ENCODE data around the gene C1orf74.
"Not testable (repeated sequence)": the region's sequence is repeated elsewhere in the genome, so short reads cannot be mapped to it uniquely, and the experiment has no call there.

Gene C1orf74

DNA sequence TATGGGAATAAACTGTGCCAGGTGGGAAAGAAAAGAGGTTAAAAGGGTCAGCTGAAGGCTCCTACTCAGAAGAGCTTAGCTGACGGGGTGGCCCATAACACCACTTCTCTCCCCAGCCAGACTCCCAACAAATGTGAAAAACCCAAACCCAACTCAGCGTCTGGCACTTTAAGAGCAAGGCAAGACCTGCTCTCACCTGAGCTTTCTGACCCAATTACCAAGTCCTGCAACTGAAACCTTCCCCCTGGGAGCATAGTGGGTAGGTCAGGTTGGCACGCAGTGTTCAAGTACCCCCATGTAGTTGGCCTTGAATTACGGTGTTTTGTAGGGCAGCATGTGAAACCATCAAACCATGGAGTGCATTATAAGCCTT is 18.4 kb upstream of the C1orf74 start:
- Histone ChIP-seq H3K4me1 (peaks cover 31% of the 10 kb centered on the region), H3K9me3 (no peaks in the 10 kb centered on the region), H3K4me3 (ENCODE audit: low read depth, low read length) (no peak overlapping the region), H3K36me3 (no peaks in the 10 kb centered on the region), H3K27me3 (no peaks in the 10 kb centered on the region)
- DNase-seq: no peak
- TF ChIP-seq, protein P1, sequence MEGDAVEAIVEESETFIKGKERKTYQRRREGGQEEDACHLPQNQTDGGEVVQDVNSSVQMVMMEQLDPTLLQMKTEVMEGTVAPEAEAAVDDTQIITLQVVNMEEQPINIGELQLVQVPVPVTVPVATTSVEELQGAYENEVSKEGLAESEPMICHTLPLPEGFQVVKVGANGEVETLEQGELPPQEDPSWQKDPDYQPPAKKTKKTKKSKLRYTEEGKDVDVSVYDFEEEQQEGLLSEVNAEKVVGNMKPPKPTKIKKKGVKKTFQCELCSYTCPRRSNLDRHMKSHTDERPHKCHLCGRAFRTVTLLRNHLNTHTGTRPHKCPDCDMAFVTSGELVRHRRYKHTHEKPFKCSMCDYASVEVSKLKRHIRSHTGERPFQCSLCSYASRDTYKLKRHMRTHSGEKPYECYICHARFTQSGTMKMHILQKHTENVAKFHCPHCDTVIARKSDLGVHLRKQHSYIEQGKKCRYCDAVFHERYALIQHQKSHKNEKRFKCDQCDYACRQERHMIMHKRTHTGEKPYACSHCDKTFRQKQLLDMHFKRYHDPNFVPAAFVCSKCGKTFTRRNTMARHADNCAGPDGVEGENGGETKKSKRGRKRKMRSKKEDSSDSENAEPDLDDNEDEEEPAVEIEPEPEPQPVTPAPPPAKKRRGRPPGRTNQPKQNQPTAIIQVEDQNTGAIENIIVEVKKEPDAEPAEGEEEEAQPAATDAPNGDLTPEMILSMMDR (IDR thresholded peaks at IDR 0.05; ENCODE audit: low read depth, low read length): no peak

DNA sequence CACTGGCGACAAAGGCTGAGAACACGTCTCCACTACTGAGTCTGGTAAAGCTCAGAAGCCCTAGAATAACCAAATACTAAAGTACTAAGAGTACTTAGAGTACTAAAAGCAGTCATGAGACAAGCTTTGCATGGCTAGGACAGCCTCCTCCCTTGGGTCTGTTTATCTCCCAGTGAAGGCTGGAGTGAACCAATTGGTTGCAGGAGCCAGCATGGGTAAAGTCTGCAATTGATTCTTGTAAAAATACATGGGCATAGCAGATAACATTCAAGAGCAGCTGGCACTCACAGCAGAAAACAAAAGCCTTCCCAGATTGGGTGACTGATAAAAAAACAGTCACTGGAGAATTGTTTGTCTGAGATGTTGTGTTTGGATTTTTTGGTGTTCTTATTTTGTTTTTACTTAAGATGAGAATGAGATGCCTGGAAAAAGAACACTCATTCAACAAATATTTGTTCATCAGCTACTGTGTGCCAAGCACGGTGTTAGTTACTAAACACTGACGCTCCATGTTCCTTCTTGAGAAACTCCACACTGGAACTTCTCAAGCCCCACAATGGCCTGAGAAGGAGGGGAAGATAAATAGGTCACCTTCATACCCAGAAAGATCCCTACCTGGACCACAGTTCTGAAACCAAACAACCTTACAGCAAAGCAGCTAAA is 17.9 kb upstream of the C1orf74 start:
- DNase-seq: peak; percentile 49
- Histone ChIP-seq H3K27me3 (no peaks in the 10 kb centered on the region), H3K4me1 (peaks cover 26% of the 10 kb centered on the region), H3K4me3 (ENCODE audit: low read depth, low read length) (no peak overlapping the region), H3K36me3 (no peaks in the 10 kb centered on the region), H3K9me3 (no peaks in the 10 kb centered on the region)
- TF ChIP-seq, protein P1 (IDR thresholded peaks at IDR 0.05; ENCODE audit: low read depth, low read length): no peak

DNA sequence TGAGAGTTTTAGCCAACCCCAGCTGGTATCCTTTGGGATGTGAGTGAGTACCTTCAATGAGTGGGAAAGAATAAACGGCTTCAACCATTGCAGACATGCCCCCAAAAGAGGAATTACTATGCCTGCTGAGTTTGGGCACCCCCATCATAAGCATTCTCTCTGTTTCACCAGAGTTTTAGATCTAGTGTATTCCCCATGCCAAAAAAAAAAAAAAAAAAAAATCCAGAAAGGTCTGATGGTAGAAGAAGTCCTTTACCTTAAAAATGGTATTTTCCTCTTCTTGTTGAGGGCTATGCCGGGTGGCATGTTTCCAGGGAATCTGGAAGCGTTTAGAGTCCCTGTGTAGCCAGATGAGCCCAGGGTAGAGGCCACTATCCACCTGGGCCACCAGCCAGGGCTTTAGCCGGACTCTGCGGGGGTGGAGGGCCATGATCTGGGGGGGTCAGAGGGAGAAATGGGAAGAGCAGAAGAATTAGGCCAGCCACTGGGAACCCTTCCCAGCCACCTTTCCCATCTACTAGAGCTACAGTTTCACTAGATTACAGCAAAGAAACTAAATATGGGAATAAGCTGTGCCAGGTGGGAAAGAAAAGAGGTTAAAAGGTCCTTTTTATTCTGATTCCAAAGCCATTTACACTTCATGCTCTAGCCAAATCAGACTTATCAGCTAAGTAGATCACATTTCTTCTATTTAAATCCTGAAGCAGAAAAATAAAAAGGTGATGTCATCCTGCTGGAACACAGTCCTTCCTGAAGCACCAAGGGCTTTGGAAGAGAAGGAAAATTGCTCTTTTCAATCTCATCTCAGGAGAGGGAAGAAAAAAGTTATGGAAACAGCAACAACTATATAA is 16.9 kb upstream of the C1orf74 start:
- DNase-seq: peak; percentile 39
- peaks cover 24% of the 10 kb centered on the region for H3K4me1 ChIP-seq
- no peaks in the 10 kb centered on the region for H3K36me3 ChIP-seq
- peak overlapping the region; percentile 1; the same call in 1 of the 2 replicates for H3K4me3 ChIP-seq (ENCODE audit: low read depth, low read length)
- no peaks in the 10 kb centered on the region for H3K9me3 ChIP-seq
- TF ChIP-seq, protein P1 (IDR thresholded peaks at IDR 0.05; ENCODE audit: low read depth, low read length): no peak
- H3K27me3 ChIP-seq: no peaks in the 10 kb centered on the region

DNA sequence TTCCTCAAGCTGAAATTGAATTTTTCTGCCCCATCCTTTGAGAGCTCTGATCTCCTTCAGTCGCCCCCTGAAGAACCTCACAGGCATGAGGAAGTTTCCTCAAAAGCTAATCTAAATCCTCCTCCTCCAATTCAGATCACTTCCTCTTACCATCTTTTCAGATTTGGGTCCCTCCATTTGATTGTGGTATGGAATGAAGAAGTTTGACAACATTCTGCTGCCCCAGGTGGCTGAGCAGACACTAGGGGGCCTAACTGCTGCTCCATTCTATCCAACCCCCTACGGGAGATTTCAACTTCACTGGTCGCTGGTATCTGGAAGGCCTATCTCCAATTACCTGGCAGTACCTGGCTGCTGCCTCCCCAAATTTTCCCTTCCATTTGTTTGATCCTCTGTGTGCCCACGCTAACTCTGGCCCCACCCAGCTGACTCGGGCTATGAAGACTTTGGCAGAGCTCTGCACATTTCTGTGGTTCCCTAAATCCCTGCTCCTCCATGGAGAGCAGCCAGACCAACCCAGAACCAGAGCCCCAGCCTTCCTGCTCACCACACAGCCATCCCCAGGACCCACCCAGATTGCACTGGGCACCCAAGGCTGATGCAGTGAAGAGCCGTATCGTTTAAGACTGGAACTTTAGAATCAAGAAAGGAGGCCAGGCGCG is 13.8 kb upstream of the C1orf74 start:
- Histone ChIP-seq H3K9me3 (no peaks in the 10 kb centered on the region), H3K4me1 (peaks cover 21% of the 10 kb centered on the region), H3K27me3 (no peaks in the 10 kb centered on the region), H3K36me3 (no peaks in the 10 kb centered on the region), H3K4me3 (ENCODE audit: low read depth, low read length) (no peak overlapping the region)
- no peak for DNase-seq
- TF ChIP-seq, protein P1 (IDR thresholded peaks at IDR 0.05; ENCODE audit: low read depth, low read length): peak; percentile 49

DNA sequence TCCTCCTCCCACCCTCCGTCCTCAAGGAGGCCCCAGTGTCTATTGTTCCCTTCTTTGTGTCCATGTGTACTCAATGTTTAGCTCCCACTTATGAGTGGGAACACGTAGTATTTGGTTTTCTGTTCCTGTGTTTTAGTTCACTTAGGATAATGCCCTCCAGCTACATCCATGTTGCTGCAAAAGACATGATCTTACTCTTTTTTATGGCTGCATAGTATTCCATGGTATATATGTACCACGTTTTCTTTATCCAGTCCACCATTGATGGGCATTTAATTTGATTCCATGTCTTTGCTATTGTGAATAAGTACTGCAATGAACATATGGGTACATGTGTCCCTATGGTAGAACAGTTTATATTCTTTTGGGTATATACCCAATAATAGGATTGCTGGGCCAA is 9.4 kb upstream of the C1orf74 start:
- H3K4me1 ChIP-seq; DNase-seq; H3K27me3 ChIP-seq; H3K36me3 ChIP-seq; H3K4me3 ChIP-seq (ENCODE audit: low read depth, low read length); H3K9me3 ChIP-seq: not testable (repeated sequence)

DNA sequence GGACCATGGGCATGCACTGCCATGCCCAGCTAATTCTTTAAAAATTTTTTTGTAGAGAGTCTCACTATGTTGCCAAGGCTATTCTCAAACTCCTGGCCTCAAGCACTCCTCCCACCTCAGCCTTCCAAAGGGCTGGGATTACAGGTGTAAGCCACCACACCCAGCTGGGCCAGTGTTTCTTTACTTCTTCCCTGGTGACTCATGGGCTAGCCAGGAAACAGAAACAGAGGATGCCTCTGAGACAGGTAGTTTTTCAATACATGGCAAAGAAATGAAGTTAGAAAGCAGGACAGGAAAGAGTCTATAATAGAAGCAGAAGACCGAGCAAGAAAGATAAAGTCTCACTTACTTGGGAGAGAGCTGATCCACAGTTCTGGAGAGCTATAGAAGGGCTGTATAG is 7.6 kb upstream of the C1orf74 start:
- Histone ChIP-seq H3K4me3 (ENCODE audit: low read depth, low read length) (no peak overlapping the region), H3K27me3 (no peaks in the 10 kb centered on the region), H3K36me3 (no peaks in the 10 kb centered on the region; the same call in 1 of the 2 replicates), H3K9me3 (no peaks in the 10 kb centered on the region), H3K4me1 (no peaks in the 10 kb centered on the region)
- TF ChIP-seq, protein P1 (IDR thresholded peaks at IDR 0.05; ENCODE audit: low read depth, low read length): no peak
- no peak for DNase-seq

Measured in BE2C (cell line).